DMS79 (cell line): ENCODE data around the gene DOK6.
A peak's percentile ranks its signal among the peaks of the same experiment; 100 is the strongest.
"Not testable (repeated sequence)": the region's sequence is repeated elsewhere in the genome, so short reads cannot be mapped to it uniquely, and the experiment has no call there.

Experiments used
- DNase-seq: peaks from one replicate; lab custom pipeline; 2025; lab: John Stamatoyannopoulos, UW

DOK6 gene

GRCh38 chr18:69400253-69400975 lies at the start of gene DOK6:
TSS of gene DOK6 (plus strand) at chr18:69400888.
- DNase-seq: peak; percentile 91

GRCh38 chr18:69353023-69353422 lies 47.7 kb upstream of the DOK6 start:
- no peak for DNase-seq

- no peak for DNase-seq
Measured at GRCh38 chr18:69357590-69357989, 43.1 kb upstream of the DOK6 start.

GRCh38 chr18:69358212-69358895 lies 42.3 kb upstream of the DOK6 start:
- no peak for DNase-seq

GRCh38 chr18:69359768-69360167 lies 40.9 kb upstream of the DOK6 start:
- DNase-seq: not testable (repeated sequence)

GRCh38 chr18:69364930-69365329 lies 35.8 kb upstream of the DOK6 start:
- DNase-seq: no peak

- no peak for DNase-seq
Measured at GRCh38 chr18:69365658-69366057, 35.0 kb upstream of the DOK6 start.

GRCh38 chr18:69367104-69367503 lies 33.6 kb upstream of the DOK6 start:
- DNase-seq: no peak

DNA sequence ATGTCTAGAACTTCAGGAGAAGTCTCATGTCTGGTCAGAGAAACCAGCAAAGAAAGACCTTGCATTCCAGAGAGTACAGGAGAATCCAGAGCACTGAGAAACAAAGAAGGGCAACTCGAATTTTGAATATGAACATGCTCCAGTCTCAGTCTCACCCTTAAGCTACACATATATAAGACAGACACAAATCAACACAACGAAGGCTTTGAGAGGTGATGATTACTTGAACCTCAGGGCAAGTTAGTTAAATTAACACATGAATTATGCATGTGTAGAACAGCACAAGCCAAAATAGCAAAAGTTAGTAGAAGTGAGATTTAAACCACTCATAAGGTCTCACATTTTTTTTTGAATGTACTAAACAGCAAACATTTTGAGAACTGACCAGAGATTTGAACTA lies 29.0 kb upstream of the DOK6 start:
- DNase-seq: no peak

DNA sequence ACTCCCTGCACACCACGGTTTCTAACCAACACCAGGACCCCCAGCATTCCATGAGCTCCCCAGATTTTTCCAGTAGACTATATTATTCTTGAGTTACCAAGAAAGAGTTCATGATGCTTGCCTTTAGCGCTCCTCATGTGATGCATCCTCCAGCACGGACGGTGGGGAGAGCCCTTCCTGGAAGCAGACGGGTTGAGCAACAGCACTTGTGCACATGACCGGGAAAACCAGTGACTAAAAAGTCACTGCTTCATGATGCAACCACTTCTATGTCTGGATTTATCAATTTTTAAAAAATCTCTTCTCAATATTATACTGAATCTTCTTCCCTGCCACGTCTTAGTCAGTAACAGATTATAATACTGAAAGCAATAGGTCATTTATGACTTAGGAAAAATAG lies 20.4 kb upstream of the DOK6 start:
- no peak for DNase-seq

DNA sequence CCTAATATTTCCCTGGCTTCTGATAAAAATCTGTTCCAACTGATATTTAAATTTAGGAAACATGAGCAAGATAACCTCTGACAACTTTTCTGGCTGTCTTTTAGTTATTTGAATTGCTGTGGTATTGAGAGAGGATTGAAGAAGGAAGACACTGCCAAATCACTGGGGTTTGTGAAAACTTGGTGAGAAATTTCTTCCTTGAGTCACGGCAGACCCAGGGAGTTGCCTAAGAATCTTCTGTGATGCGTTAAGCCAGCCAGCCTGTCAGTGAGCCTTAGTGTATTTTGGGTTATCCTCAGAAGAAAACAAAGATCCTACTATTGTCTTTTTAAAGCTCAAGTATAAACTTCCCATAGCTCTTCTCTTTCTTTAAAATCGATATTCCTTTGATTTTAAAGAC lies 17.5 kb upstream of the DOK6 start:
- no peak for DNase-seq

DNA sequence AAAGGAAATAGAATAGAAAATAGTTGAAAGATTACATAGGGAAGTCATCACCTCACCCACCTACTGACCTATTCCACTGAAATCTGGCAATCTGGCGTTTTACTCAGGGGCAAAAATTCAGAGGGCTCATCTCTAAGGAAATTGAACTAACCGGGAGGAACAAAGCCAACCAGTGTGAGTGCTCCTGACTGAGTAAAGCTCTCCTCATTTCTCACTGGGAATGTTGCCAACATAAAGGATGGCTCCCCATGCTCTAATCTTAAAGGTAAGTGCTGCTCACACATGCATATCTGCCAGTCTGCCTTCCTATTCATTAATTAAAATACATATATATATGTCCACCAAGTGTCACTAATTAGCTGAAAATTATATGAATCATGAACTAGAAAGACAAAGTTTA lies 13.5 kb upstream of the DOK6 start:
- no peak for DNase-seq

GRCh38 chr18:69388222-69388621 lies 12.5 kb upstream of the DOK6 start:
- no peak for DNase-seq

- DNase-seq: no peak
Measured at GRCh38 chr18:69397096-69397495, 3.6 kb upstream of the DOK6 start.

GRCh38 chr18:69399253-69399652 lies 1.4 kb upstream of the DOK6 start:
- no peak for DNase-seq

- DNase-seq: no peak
Measured at GRCh38 chr18:69400976-69401225, 213 bp downstream of the DOK6 start.

GRCh38 chr18:69401226-69401971 lies 711 bp downstream of the DOK6 start:
- peak; percentile 18 for DNase-seq

DNA sequence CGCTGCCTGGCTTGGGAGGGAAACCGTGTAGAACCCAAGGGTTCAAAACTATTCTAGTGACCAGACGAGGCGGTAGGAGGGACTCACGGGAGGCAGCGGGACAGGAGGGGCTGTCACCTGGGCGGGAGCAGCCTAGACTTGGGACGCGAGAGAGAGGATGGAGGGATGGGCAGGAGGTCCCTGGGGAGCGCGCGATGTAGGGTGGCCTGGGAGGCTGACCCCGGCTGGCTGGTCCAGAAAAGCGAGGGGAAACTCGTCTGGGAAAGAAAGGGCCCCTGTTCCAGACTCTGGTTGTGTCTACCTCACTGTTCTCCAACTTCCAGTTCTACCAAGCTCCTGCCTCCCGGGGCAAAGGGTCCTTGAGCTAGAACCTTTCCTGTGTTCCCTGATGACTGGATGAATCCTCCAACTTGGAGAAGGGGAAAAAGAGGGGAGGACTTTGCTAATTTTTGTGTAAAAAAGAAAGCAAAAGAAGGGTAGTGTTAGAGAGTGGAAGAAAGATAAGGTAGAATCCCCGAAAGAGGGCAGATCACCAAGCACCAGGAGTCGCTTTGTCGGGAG lies 1.4 kb downstream of the DOK6 start:
- DNase-seq: peak; percentile 40

- peak; percentile 36 for DNase-seq
Measured at GRCh38 chr18:69402533-69402989, 1.9 kb downstream of the DOK6 start.

GRCh38 chr18:69408522-69408921 lies 7.8 kb downstream of the DOK6 start:
- DNase-seq: peak; percentile 42

GRCh38 chr18:69411199-69411598 lies 10.5 kb downstream of the DOK6 start:
- no peak for DNase-seq

GRCh38 chr18:69414184-69414583 lies 13.5 kb downstream of the DOK6 start:
- no peak for DNase-seq

GRCh38 chr18:69432847-69433246 lies 32.2 kb downstream of the DOK6 start:
- no peak for DNase-seq
